GM12891 (cell line): ENCODE results near the gene JUNB.
A peak's percentile ranks its signal among the peaks of the same experiment; 100 is the strongest.

ENCODE experiments used
- DNase-seq: peaks from one replicate; pipeline ENCODE4 v3.0.0; 2011; ENCODE audit warnings: low spot score; ENCODE audit not compliant: insufficient read length
- FAIRE-seq: peaks from 2 replicates; lab custom pipeline; 2011; peaks lifted over from hg19 to GRCh38; lab: Jason Lieb, UNC
- PAX5 ChIP-seq: IDR thresholded peaks from 2 replicates; pipeline ENCODE4 v1.6.1; 2011; ENCODE audit warnings: low read length, moderate library complexity, mild to moderate bottlenecking; ENCODE audit not compliant: insufficient read depth, severe bottlenecking
- POLR2A ChIP-seq: IDR thresholded peaks from 2 replicates; pipeline ENCODE4 v1.6.1; 2011; ENCODE audit warnings: low read depth, low read length, control low read depth
- POLR2AphosphoS5 ChIP-seq: IDR thresholded peaks from 2 replicates; pipeline ENCODE4 v1.6.1; 2011; ENCODE audit warnings: low read depth, low read length, control low read depth
- POU2F2 ChIP-seq: IDR thresholded peaks from 2 replicates; pipeline ENCODE4 v1.6.1; 2011; ENCODE audit warnings: low read depth, mild to moderate bottlenecking, control low read depth, low read length, moderate library complexity
- SPI1 ChIP-seq: IDR thresholded peaks from 2 replicates; pipeline ENCODE4 v1.6.1; 2011; ENCODE audit warnings: low read depth, low read length, control low read depth
- TAF1 ChIP-seq: IDR thresholded peaks from 2 replicates; pipeline ENCODE4 v1.6.1; 2011; ENCODE audit warnings: low read depth, low read length, control low read depth

Gene JUNB

GRCh38 chr19:12756150-12756883 lies 35.0 kb upstream of the JUNB start:
- TF ChIP-seq POLR2AphosphoS5 (no peak), POLR2A (no peak), PAX5 (no peak), POU2F2 (no peak), TAF1 (no peak), SPI1 (no peak)
- DNase-seq: no peak
- no peak for FAIRE-seq

GRCh38 chr19:12757544-12758274 lies 33.6 kb upstream of the JUNB start:
- FAIRE-seq (peak; percentile 76), DNase-seq (peak; percentile 86)
- TF ChIP-seq SPI1 (no peak), TAF1 (no peak), POLR2AphosphoS5 (no peak), POU2F2 (no peak), POLR2A (no peak), PAX5 (no peak)

- DNase-seq (no peak), FAIRE-seq (no peak)
- no peak for TF ChIP-seq TAF1
- no peak for TF ChIP-seq POLR2A
- TF ChIP-seq PAX5: no peak
- no peak for TF ChIP-seq SPI1
- no peak for TF ChIP-seq POLR2AphosphoS5
- no peak for TF ChIP-seq POU2F2
Observed at GRCh38 chr19:12759686-12760085, 31.6 kb upstream of the JUNB start.

GRCh38 chr19:12763100-12763499 lies 28.2 kb upstream of the JUNB start:
- DNase-seq (no peak), FAIRE-seq (no peak)
- TF ChIP-seq TAF1 (no peak), POLR2A (no peak), POLR2AphosphoS5 (no peak), POU2F2 (no peak), PAX5 (no peak), SPI1 (no peak)

GRCh38 chr19:12764698-12765097 lies 26.6 kb upstream of the JUNB start:
- DNase-seq: no peak
- no peak for FAIRE-seq
- TF ChIP-seq POU2F2 (no peak), POLR2A (no peak), TAF1 (no peak), PAX5 (no peak), SPI1 (no peak), POLR2AphosphoS5 (no peak)

- TF ChIP-seq POU2F2 (no peak), SPI1 (no peak)
- DNase-seq (peak; percentile 90), FAIRE-seq (peak; percentile 91)
Observed at GRCh38 chr19:12766051-12766521, 25.2 kb upstream of the JUNB start.

- FAIRE-seq (no peak), DNase-seq (no peak)
- TF ChIP-seq POLR2A: no peak
- no peak for TF ChIP-seq SPI1
- TF ChIP-seq POLR2AphosphoS5: no peak
- no peak for TF ChIP-seq POU2F2
- TF ChIP-seq TAF1: no peak
- no peak for TF ChIP-seq PAX5
Observed at GRCh38 chr19:12767150-12767549, 24.1 kb upstream of the JUNB start.

- TF ChIP-seq POU2F2: no peak
- no peak for TF ChIP-seq POLR2AphosphoS5
- TF ChIP-seq TAF1: no peak
- no peak for TF ChIP-seq PAX5
- TF ChIP-seq SPI1: no peak
- TF ChIP-seq POLR2A: no peak
Observed at GRCh38 chr19:12767666-12768065, 23.6 kb upstream of the JUNB start.

GRCh38 chr19:12769689-12770088 lies 21.6 kb upstream of the JUNB start:
- DNase-seq (no peak), FAIRE-seq (no peak)

More at GRCh38 chr19:12767666-12768065, 23.6 kb upstream of the JUNB start:
- FAIRE-seq (no peak), DNase-seq (no peak)

More at GRCh38 chr19:12769689-12770088, 21.6 kb upstream of the JUNB start:
- TF ChIP-seq POLR2A (no peak), POLR2AphosphoS5 (no peak), PAX5 (no peak), POU2F2 (no peak), TAF1 (no peak), SPI1 (no peak)
